Measurements from ENCODE around the gene TMEM88. TPM values are rescaled to one million over a fixed set of nuclear protein-coding genes. Genes with fewer than 3 reads are reported as not detected.

Gene TMEM88
- total and polyA plus RNA-seq, 2 of the 8 experiments (the other 6 are each of a cell fraction or from before 2014, with no cell fraction given), result 0.69 to 8.8 TPM

- no peak overlapping the region for H2BK120ac ChIP-seq (replicated peaks; ENCODE audit: low read depth, low read length)
- DNase-seq (ENCODE audit: low read depth in 1 of 2, low spot score in 2 of 2) (no peak), FAIRE-seq (no peak)
- H3K23ac ChIP-seq (ENCODE audit: insufficient read length), result no peak overlapping the region
- H3K9ac ChIP-seq (replicated peaks in 1 of 4; ENCODE audit: extremely low read depth in 1 of 4, low read depth in 3 of 4, low read length in 3 of 4), result no peak overlapping the region; a peak in 1 of 7 replicates
- no peak overlapping the region for H3K14ac ChIP-seq (ENCODE audit: insufficient read length)
- H3K4me3 ChIP-seq (ENCODE audit: extremely low read depth in 1 of 4, insufficient read depth in 2 of 4, low read depth in 3 of 4, low read length in 4 of 4), result peak overlapping the region; percentile 21 to 77 (median 34); a peak in 7 of 8 replicates
- 5% methylated on average over 8 of the region's 8 CpGs; no CpG with 5 or more reads in 1 of the 2 experiments for whole genome bisulfite sequencing, 2 experiments (ENCODE audit: extremely low coverage in 1 of 2, insufficient coverage in 1 of 2, insufficient read length in 1 of 2, insufficient replicate concordance in 2 of 2, low coverage in 1 of 2, low lambda C conversion rate in 2 of 2, missing lambda C conversion rate in 1 of 2)
- no peak overlapping the region for H3K18ac ChIP-seq (ENCODE audit: extremely low read depth, low read length)
- no peak overlapping the region for H3K27ac ChIP-seq (ENCODE audit: low read depth, low read length)
- H2BK5ac ChIP-seq (ENCODE audit: low read depth, low read length), result peak overlapping the region; percentile 11; the same call in 1 of the 2 replicates
- 0 out of 2 replicates have a peak overlapping the region, but pooled peaks have one; percentile 34 for H2BK20ac ChIP-seq (ENCODE audit: low read length)
- peaks cover 2 to 30% of the 10 kb centered on the region in 2 experiments for H4K20me1 ChIP-seq (replicated peaks in 1 of 2; ENCODE audit: control insufficient read depth in 1 of 2, insufficient read depth in 2 of 2, low read length in 2 of 2)
- peaks cover 21 to 50% (median 47%) of the 10 kb centered on the region in 4 experiments for H3K27me3 ChIP-seq (replicated peaks in 1 of 4; ENCODE audit: control insufficient read depth in 3 of 4, extremely low read depth in 1 of 4, insufficient read depth in 3 of 4, low read length in 3 of 4)
- H2BK15ac ChIP-seq (ENCODE audit: low read length), result no peak overlapping the region
- peaks cover 35% of the 10 kb centered on the region for H3K23me2 ChIP-seq (ENCODE audit: low read depth, low read length)
- H2AK5ac ChIP-seq (ENCODE audit: low read depth, low read length), result no peak overlapping the region
- H3K4me1 ChIP-seq (replicated peaks in 1 of 4; ENCODE audit: control insufficient read depth in 3 of 4, insufficient read depth in 4 of 4, low read length in 3 of 4), result peaks cover 10 to 32% (median 22%) of the 10 kb centered on the region in 4 experiments
- H3K79me2 ChIP-seq (ENCODE audit: control insufficient read depth in 1 of 2, insufficient read depth in 2 of 2, low read length in 2 of 2), result no peaks in the 10 kb centered on the region
- H4K8ac ChIP-seq (ENCODE audit: extremely low read depth, insufficient read depth, low read length), result no peak overlapping the region
- H2BK12ac ChIP-seq (ENCODE audit: low read depth, low read length), result no peak overlapping the region
- H4K5ac ChIP-seq (ENCODE audit: insufficient read length, low read depth, low read length), result no peak overlapping the region
- no peaks in the 10 kb centered on the region for H3K9me3 ChIP-seq (ENCODE audit: insufficient read depth in 2 of 2, low read depth in 1 of 2, low read length in 1 of 2)
- H3K4me2 ChIP-seq (ENCODE audit: insufficient read depth in 1 of 2, low read depth in 2 of 2, low read length in 2 of 2), result peak overlapping the region; percentile 84 to 93
- ChIA-PET POLR2A (ENCODE audit: partially characterized antibody) (interaction anchor here (0.8 to 5.2 kb wide), 15 partner anchors 7 to 499 kb away, joined by 3 to 34 read pairs (median 4); partner anchors contain the start of genes DNAH2, MPDU1, NAA38 and TMEM88), CTCF (ENCODE audit: partially characterized antibody) (interaction anchor here (0.6 to 5.9 kb wide), 10 partner anchors 8 to 282 kb away, joined by 3 to 44 read pairs (median 6); partner anchors contain the start of gene WRAP53)
- no peaks in the 10 kb centered on the region for H3K79me1 ChIP-seq (ENCODE audit: low read depth, low read length)
- H4K91ac ChIP-seq (replicated peaks; ENCODE audit: insufficient read length, low read length), result no peak overlapping the region
- H3K56ac ChIP-seq (replicated peaks; ENCODE audit: insufficient read length, low read depth, low read length), result no peak overlapping the region
- no peak overlapping the region for H3K4ac ChIP-seq (replicated peaks; ENCODE audit: insufficient read length, low read depth, low read length)
- H3K36me3 ChIP-seq (ENCODE audit: control insufficient read depth in 2 of 4, insufficient read depth in 4 of 4, low read length in 3 of 4), result no peaks in the 10 kb centered on the region
- no peak overlapping the region for H2AFZ ChIP-seq (ENCODE audit: low read length)
- TF ChIP-seq GABPA (IDR thresholded peaks at IDR 0.05; ENCODE audit: borderline replicate concordance, insufficient read depth, low read length) (no peak), KDM5A (IDR thresholded peaks at IDR 0.05; ENCODE audit: low read length) (no peak), KDM1A (IDR thresholded peaks at IDR 0.05; ENCODE audit: borderline replicate concordance, low read length) (no peak), GTF2F1 (IDR thresholded peaks at IDR 0.05; ENCODE audit: borderline replicate concordance, low read depth, low read length) (no peak), SIN3A (conservative IDR thresholded peaks at IDR 0.05 in 1 of 2, IDR thresholded peaks at IDR 0.05 in 1 of 2; ENCODE audit: low read depth in 1 of 2, low read length in 2 of 2) (no peak), HDAC6 (IDR thresholded peaks at IDR 0.05; ENCODE audit: low read depth, low read length) (no peak), RFX5 (IDR thresholded peaks at IDR 0.05; ENCODE audit: borderline replicate concordance, low read depth, low read length) (no peak), JUND (IDR thresholded peaks at IDR 0.05; ENCODE audit: low read length) (no peak), EGR1 (IDR thresholded peaks at IDR 0.05; ENCODE audit: borderline replicate concordance, low read depth, low read length) (no peak), RXRA (IDR thresholded peaks at IDR 0.05; ENCODE audit: insufficient read depth, low read depth, low read length) (no peak)
- TF ChIP-seq, protein P1, sequence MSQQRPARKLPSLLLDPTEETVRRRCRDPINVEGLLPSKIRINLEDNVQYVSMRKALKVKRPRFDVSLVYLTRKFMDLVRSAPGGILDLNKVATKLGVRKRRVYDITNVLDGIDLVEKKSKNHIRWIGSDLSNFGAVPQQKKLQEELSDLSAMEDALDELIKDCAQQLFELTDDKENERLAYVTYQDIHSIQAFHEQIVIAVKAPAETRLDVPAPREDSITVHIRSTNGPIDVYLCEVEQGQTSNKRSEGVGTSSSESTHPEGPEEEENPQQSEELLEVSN (IDR thresholded peaks at IDR 0.05), result no peak
Measured at GRCh38 chr17:7837408-7838088, 17.3 kb upstream of the TMEM88 start.
